Loucy (cell line): ENCODE data around the gene SLC9A8.

Experiments
- H2AFZ ChIP-seq: fragments of 200-600 bp; sonication (generic); 2 replicates; pipeline ENCODE4 v1.6.0; 2016; ENCODE audit warnings: antibody characterized with exemption, mild to moderate bottlenecking, low read length, moderate library complexity
- H3F3A ChIP-seq: fragments of 200-600 bp; 2 replicates; pipeline ENCODE4 v1.6.0; 2016; ENCODE audit warnings: antibody characterized with exemption, low read depth, mild to moderate bottlenecking
- H3K27me3 ChIP-seq: fragments of 200-600 bp; sonication (generic); 2 replicates; pipeline ENCODE4 v1.6.1; 2014; ENCODE audit warnings: low read length, mild to moderate bottlenecking; ENCODE audit not compliant: insufficient read depth, poor library complexity, severe bottlenecking
- H3K36me3 ChIP-seq: fragments of 200-600 bp; sonication (generic); 2 replicates; pipeline ENCODE4 v1.6.1; 2016; ENCODE audit warnings: low read length; ENCODE audit not compliant: insufficient read depth
- H3K4me1 ChIP-seq: fragments of 200-600 bp; sonication (generic); 2 replicates; pipeline ENCODE4 v1.5.1; 2014; ENCODE audit warnings: low read length, mild to moderate bottlenecking; ENCODE audit not compliant: insufficient read depth, poor library complexity, severe bottlenecking
- H3K4me2 ChIP-seq: fragments of 200-600 bp; sonication (generic); 2 replicates; pipeline ENCODE4 v1.6.0; 2014; ENCODE audit warnings: antibody characterized with exemption, low read length, low read depth, mild to moderate bottlenecking; ENCODE audit not compliant: poor library complexity, severe bottlenecking
- H3K4me3 ChIP-seq: fragments of 200-600 bp; sonication (generic); 2 replicates; pipeline ENCODE4 v1.5.1; 2014; ENCODE audit warnings: low read length, mild to moderate bottlenecking, mixed read lengths; ENCODE audit not compliant: poor library complexity, severe bottlenecking
- H3K79me2 ChIP-seq: fragments of 200-600 bp; sonication (generic); 2 replicates; pipeline ENCODE4 v1.6.1; 2014; ENCODE audit warnings: low read length; ENCODE audit not compliant: insufficient read depth
- H3K9ac ChIP-seq: fragments of 200-600 bp; sonication (generic); 2 replicates; pipeline ENCODE4 v1.6.0; 2014; ENCODE audit warnings: mild to moderate bottlenecking, low read depth, low read length, moderate library complexity; ENCODE audit not compliant: poor library complexity, severe bottlenecking
- H3K9me2 ChIP-seq: fragments of 200-600 bp; sonication (generic); replicated peaks from 2 replicates; pipeline ENCODE4 v1.6.1; 2016; ENCODE audit warnings: low read depth, low read length, mixed read lengths
- H3K9me3 ChIP-seq: fragments of 200-600 bp; sonication (generic); 2 replicates; pipeline ENCODE4 v1.6.1; 2014; ENCODE audit warnings: mild to moderate bottlenecking, antibody characterized with exemption, low read length, low read depth; ENCODE audit not compliant: insufficient read depth
- H4K20me1 ChIP-seq: fragments of 200-600 bp; sonication (generic); 2 replicates; pipeline ENCODE4 v1.6.0; 2014; ENCODE audit warnings: antibody characterized with exemption, low read length, mild to moderate bottlenecking; ENCODE audit not compliant: insufficient read depth, poor library complexity, severe bottlenecking
- CTCF ChIP-seq: fragments of 200-600 bp; sonication (generic); conservative IDR thresholded peaks from 2 replicates; pipeline ENCODE4 v1.5.1; 2014; ENCODE audit warnings: mild to moderate bottlenecking, antibody characterized with exemption, low read length
- EZH2phosphoT487 ChIP-seq: fragments of 200-600 bp; IDR thresholded peaks from 2 replicates; pipeline ENCODE4 v1.6.1; 2018; ENCODE audit warnings: antibody characterized with exemption, mild to moderate bottlenecking, moderate library complexity, borderline replicate concordance

SLC9A8 gene

GRCh38 chr20:49862607-49863200 lies 50.1 kb downstream of the SLC9A8 start:
- no peak overlapping the region for H3K4me3 ChIP-seq
- H3K9me2 ChIP-seq: no peaks in the 10 kb centered on the region
- no peaks in the 10 kb centered on the region for H4K20me1 ChIP-seq
- H3K27me3 ChIP-seq: no peaks in the 10 kb centered on the region
- no peak overlapping the region for H3K4me2 ChIP-seq
- H3K9me3 ChIP-seq: no peaks in the 10 kb centered on the region
- H3K9ac ChIP-seq: no peak overlapping the region
- H2AFZ ChIP-seq: no peak overlapping the region
- TF ChIP-seq EZH2phosphoT487 (no peak), CTCF (no peak)
- H3F3A ChIP-seq: no peaks in the 10 kb centered on the region
- peaks cover 16% of the 10 kb centered on the region; the same call in 1 of the 2 replicates for H3K36me3 ChIP-seq
- no peaks in the 10 kb centered on the region for H3K79me2 ChIP-seq
- H3K4me1 ChIP-seq: no peaks in the 10 kb centered on the region

- Histone ChIP-seq H3K27me3 (no peaks in the 10 kb centered on the region), H3K9me2 (no peaks in the 10 kb centered on the region), H3K9me3 (no peaks in the 10 kb centered on the region), H3K36me3 (peaks cover 16% of the 10 kb centered on the region; the same call in 1 of the 2 replicates), H3F3A (no peaks in the 10 kb centered on the region), H3K4me2 (no peak overlapping the region), H3K9ac (no peak overlapping the region), H4K20me1 (no peaks in the 10 kb centered on the region), H3K4me1 (no peaks in the 10 kb centered on the region), H2AFZ (no peak overlapping the region), H3K4me3 (no peak overlapping the region), H3K79me2 (no peaks in the 10 kb centered on the region)
- TF ChIP-seq EZH2phosphoT487: no peak
- TF ChIP-seq CTCF: no peak
Observed at GRCh38 chr20:49863666-49864065, 51.0 kb downstream of the SLC9A8 start.

- no peaks in the 10 kb centered on the region for H3K4me1 ChIP-seq
- no peak overlapping the region for H3K9ac ChIP-seq
- no peak overlapping the region for H3K4me3 ChIP-seq
- no peaks in the 10 kb centered on the region for H3K27me3 ChIP-seq
- H3K36me3 ChIP-seq: peaks cover 12% of the 10 kb centered on the region; the same call in 1 of the 2 replicates
- TF ChIP-seq CTCF (no peak), EZH2phosphoT487 (no peak)
- no peaks in the 10 kb centered on the region for H3K9me3 ChIP-seq
- H3F3A ChIP-seq: no peaks in the 10 kb centered on the region
- no peaks in the 10 kb centered on the region for H4K20me1 ChIP-seq
- no peaks in the 10 kb centered on the region for H3K9me2 ChIP-seq
- no peak overlapping the region for H2AFZ ChIP-seq
- H3K4me2 ChIP-seq: no peak overlapping the region
- H3K79me2 ChIP-seq: no peaks in the 10 kb centered on the region
Observed at GRCh38 chr20:49865559-49865958, 52.9 kb downstream of the SLC9A8 start.
